HG03097 (cell line): Measurements from ENCODE around the gene SBK2.

Experiments used
- ATAC-seq: cut with Tn5 transposase; IDR thresholded peaks from one replicate; pipeline ENCODE4 v1.9.1; 2021; ENCODE audit not compliant: unreplicated experiment, low FRiP score

Gene SBK2

GRCh38 chr19:55487924-55488687 is 48.8 kb downstream of the SBK2 start, which contains the start of gene SSC5D:
TSS of gene SSC5D (plus strand) at chr19:55488436. CDS start at chr19:55488590, 154 bp downstream.
- no peak for ATAC-seq

GRCh38 chr19:55486971-55487923 is 49.7 kb downstream of the SBK2 start:
- ATAC-seq: no peak

- ATAC-seq: no peak
Measured at GRCh38 chr19:55486043-55486970, 50.6 kb downstream of the SBK2 start.

GRCh38 chr19:55485439-55486011 is 51.4 kb downstream of the SBK2 start:
- no peak for ATAC-seq

- no peak for ATAC-seq
Measured at GRCh38 chr19:55484593-55485438, 52.1 kb downstream of the SBK2 start, which contains the start of gene NAT14. TSS of gene NAT14 (plus strand) at chr19:55485188. CDS start at chr19:55485709, 521 bp downstream.

- no peak for ATAC-seq
Measured at GRCh38 chr19:55483706-55484592, 53.0 kb downstream of the SBK2 start.

- ATAC-seq: no peak
Measured at GRCh38 chr19:55482967-55483705, 53.8 kb downstream of the SBK2 start.

GRCh38 chr19:55482156-55482961 is 54.6 kb downstream of the SBK2 start:
- ATAC-seq: no peak

- no peak for ATAC-seq
Measured at GRCh38 chr19:55481794-55482155, 55.2 kb downstream of the SBK2 start.

- no peak for ATAC-seq
Measured at GRCh38 chr19:55481148-55481793, 55.7 kb downstream of the SBK2 start.

- ATAC-seq: no peak
Measured at GRCh38 chr19:55479451-55480230, 57.3 kb downstream of the SBK2 start.

- ATAC-seq: no peak
Measured at GRCh38 chr19:55479045-55479444, 57.9 kb downstream of the SBK2 start.
